Measurements from ENCODE around the gene GP1BB. TPM values are rescaled to one million over a fixed set of nuclear protein-coding genes. Genes with fewer than 3 reads are reported as not detected.

The GP1BB gene
- polyA plus RNA-seq, 1 experiment = 0.20 TPM

DNA sequence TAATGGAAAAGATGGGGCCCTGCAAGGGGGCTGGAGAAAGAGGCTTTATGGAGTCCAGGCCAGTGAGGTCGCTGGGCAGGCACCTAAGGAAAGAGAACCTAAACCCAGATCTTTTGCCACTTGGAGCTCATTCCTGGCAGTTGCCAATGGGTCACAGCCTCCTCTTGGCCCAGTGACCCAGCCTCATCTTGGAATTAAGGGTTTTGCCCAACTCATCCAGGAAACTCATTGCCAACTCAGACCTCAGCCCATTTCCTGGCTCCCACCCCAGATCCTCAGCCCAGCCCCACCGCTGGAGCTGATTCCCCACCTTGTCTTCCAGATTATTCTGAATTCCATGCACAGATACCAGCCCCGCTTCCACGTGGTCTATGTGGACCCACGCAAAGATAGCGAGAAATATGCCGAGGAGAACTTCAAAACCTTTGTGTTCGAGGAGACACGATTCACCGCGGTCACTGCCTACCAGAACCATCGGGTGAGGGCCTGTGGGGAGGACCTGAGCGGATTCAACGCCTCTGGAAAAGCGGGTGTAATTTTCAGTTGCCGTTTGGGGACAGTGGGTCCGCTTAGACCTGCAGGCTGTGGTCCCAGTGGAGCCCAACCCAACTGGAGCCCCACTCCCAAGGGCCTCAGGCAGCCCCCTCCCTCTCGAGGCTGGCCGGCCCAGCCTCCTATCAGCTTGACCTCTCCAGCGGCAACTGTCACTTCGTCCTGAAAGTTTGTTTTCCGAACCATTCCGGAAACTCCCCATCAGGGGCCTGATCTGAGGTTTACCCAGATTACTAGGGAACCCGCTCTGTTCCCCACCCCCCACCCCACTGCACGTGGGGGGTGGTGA lies 41.5 kb downstream of the GP1BB start:
- H3K27me3 ChIP-seq (ENCODE audit: control insufficient read depth, insufficient read depth, low read length) = peaks cover 78% of the 10 kb centered on the region
- CTCF ChIA-PET = interaction anchor here (1.2 kb wide), 1 partner anchor 34 kb away, joined by 4 read pairs; no protein-coding TSS in a partner anchor

GRCh38 chr22:19765477-19766239 lies 42.3 kb downstream of the GP1BB start:
- ChIA-PET CTCF (no interaction called here), POLR2A (no interaction called here)
- no peak for TF ChIP-seq CTCF (IDR thresholded peaks at IDR 0.05; ENCODE audit: low read depth, low read length)
- no peak overlapping the region for H3K27ac ChIP-seq (ENCODE audit: low read depth, low read length)
- no peak overlapping the region for H3K4me3 ChIP-seq (ENCODE audit: low read depth, low read length)
- H3K9me3 ChIP-seq (ENCODE audit: control insufficient read depth, insufficient read depth, low read length) = peaks cover 21% of the 10 kb centered on the region; the same call in 1 of the 2 replicates
- H3K27me3 ChIP-seq (ENCODE audit: control insufficient read depth, insufficient read depth, low read length) = peaks cover 82% of the 10 kb centered on the region
- DNase-seq (ENCODE audit: low read depth, low spot score) = no peak

More for the DNA sequence above, 41.5 kb downstream of the GP1BB start:
- Histone ChIP-seq H3K9me3 (ENCODE audit: control insufficient read depth, insufficient read depth, low read length) (peaks cover 21% of the 10 kb centered on the region; the same call in 1 of the 2 replicates), H3K27ac (ENCODE audit: low read depth, low read length) (no peak overlapping the region), H3K4me3 (ENCODE audit: low read depth, low read length) (no peak overlapping the region)
- POLR2A ChIA-PET = no interaction called here
- no peak for DNase-seq (ENCODE audit: low read depth, low spot score)
- no peak for TF ChIP-seq CTCF (IDR thresholded peaks at IDR 0.05; ENCODE audit: low read depth, low read length)

GRCh38 chr22:19766240-19766510 lies 42.8 kb downstream of the GP1BB start:
- Histone ChIP-seq H3K9me3 (ENCODE audit: control insufficient read depth, insufficient read depth, low read length) (peaks cover 21% of the 10 kb centered on the region; the same call in 1 of the 2 replicates), H3K4me3 (ENCODE audit: low read depth, low read length) (no peak overlapping the region), H3K27me3 (ENCODE audit: control insufficient read depth, insufficient read depth, low read length) (peaks cover 85% of the 10 kb centered on the region), H3K27ac (ENCODE audit: low read depth, low read length) (no peak overlapping the region)
- no peak for DNase-seq (ENCODE audit: low read depth, low spot score)
- CTCF ChIA-PET = no interaction called here
- TF ChIP-seq CTCF (IDR thresholded peaks at IDR 0.05; ENCODE audit: low read depth, low read length) = no peak
- POLR2A ChIA-PET = no interaction called here

DNA sequence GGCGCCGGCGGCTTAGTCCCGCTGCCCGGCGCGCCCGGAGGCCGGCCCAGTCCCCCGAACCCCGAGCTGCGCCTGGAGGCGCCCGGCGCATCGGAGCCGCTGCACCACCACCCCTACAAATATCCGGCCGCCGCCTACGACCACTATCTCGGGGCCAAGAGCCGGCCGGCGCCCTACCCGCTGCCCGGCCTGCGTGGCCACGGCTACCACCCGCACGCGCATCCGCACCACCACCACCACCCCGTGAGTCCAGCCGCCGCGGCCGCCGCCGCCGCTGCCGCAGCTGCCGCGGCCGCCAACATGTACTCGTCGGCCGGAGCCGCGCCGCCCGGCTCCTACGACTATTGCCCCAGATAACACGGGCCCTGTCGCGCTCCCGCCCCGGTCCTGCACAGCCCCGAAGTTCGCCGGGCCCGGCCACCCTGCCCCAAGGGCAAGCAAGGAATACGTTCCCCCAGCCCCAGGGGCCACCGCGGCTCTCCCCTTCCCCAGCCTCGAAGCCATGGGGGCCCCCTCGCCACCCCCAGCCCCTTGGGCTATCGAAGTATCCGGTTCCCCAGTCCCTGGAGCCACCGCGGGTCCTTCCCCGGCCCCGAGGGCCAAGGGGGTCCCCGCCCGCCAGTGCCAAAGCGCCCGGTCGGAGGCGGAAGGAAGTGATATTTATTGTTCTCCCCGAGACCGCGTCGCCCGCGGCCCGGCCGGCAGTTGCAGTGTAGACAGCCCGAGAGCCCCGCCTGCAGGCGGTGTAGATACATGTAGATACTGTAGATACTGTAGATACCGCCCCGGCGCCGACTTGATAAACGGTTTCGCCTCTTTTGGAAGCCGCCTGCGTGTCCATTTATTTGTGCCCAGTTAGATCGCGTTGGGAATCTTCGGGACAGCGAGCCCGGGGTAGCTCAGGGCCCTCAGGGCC lies 43.4 kb downstream of the GP1BB start:
- Histone ChIP-seq H3K9me3 (ENCODE audit: control insufficient read depth, insufficient read depth, low read length) (peaks cover 21% of the 10 kb centered on the region; the same call in 1 of the 2 replicates), H3K27me3 (ENCODE audit: control insufficient read depth, insufficient read depth, low read length) (peaks cover 87% of the 10 kb centered on the region), H3K27ac (ENCODE audit: low read depth, low read length) (no peak overlapping the region), H3K4me3 (ENCODE audit: low read depth, low read length) (no peak overlapping the region)
- ChIA-PET CTCF (no interaction called here), POLR2A (no interaction called here)
- DNase-seq (ENCODE audit: low read depth, low spot score) = no peak
- TF ChIP-seq CTCF (IDR thresholded peaks at IDR 0.05; ENCODE audit: low read depth, low read length) = peak; percentile 24
